Inflammatory macrophage treated with lipopolysaccharide for 1 hour (primary cell): ENCODE data around the gene NHP2.
"Not testable (repeated sequence)": the region's sequence is repeated elsewhere in the genome, so short reads cannot be mapped to it uniquely, and the experiment has no call there.

Source experiments
- DNase-seq, 2 donors: peaks; one replicate each; pipeline ENCODE4 v3.0.0-alpha.2; 2020 to 2022

NHP2 gene

GRCh38 chr5:178153530-178154340 is at the start of gene NHP2:
NHP2 (minus strand) TSS chr5:178153885; CDS start chr5:178153817, 68 bp downstream.
- peak; percentile 99 to 100 for DNase-seq

GRCh38 chr5:178202541-178202940 is 48.9 kb upstream of the NHP2 start:
- no peak for DNase-seq

GRCh38 chr5:178201927-178202235 is 48.2 kb upstream of the NHP2 start:
- peak; percentile 49 to 51 for DNase-seq

- DNase-seq = no peak
Measured at GRCh38 chr5:178201221-178201926, 47.7 kb upstream of the NHP2 start.

- no peak for DNase-seq
Measured at GRCh38 chr5:178199581-178200434, 46.1 kb upstream of the NHP2 start.

GRCh38 chr5:178198706-178199105 is 45.0 kb upstream of the NHP2 start:
- no peak for DNase-seq

DNA sequence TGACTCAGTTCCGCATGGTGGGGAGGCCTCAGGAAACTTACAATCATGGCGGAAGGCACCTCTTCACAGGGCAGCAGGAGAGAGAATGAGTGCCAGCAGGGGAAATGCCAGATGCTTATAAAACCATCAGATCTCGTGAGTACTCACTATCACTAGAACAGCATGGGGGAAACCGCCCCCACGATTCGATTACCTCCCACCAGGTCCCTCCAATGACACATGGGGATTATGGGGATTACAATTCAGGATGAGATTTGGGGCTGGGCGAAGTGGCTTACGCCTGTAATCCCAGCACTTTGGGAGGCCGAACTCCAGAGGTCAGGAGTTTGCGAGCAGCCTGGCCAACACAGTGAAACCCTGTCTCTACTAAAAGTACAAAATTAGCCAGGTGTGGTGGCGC is 44.5 kb upstream of the NHP2 start:
- not testable (repeated sequence) for DNase-seq

- DNase-seq = no peak
Measured at GRCh38 chr5:178196986-178197385, 43.3 kb upstream of the NHP2 start.

DNA sequence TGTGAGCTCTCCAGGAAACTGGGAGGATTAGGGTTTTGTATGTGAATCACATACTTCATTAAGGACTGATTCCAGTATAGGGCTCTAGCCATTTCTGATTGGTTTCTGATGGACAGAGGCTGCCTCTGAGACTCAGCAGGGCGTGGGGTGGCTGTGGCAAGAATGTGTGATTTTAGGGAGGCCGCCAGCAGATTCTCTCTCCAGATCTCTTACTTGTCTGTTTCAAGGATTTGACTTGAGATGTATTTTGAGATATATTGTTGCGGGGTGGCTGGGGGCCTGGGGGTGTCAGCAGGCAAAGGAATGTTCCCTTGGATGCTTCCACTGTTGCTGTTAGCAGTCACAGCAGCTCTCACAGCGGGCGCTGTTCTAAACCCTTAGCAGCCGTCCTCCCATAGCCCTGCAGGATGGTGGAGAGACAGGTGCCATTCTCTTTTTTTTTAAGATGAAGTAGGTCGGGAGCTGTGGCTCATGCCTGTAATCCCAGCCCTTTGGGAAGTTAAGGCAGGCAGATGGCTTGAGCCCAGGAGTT is 42.7 kb upstream of the NHP2 start:
- DNase-seq = no peak

DNA sequence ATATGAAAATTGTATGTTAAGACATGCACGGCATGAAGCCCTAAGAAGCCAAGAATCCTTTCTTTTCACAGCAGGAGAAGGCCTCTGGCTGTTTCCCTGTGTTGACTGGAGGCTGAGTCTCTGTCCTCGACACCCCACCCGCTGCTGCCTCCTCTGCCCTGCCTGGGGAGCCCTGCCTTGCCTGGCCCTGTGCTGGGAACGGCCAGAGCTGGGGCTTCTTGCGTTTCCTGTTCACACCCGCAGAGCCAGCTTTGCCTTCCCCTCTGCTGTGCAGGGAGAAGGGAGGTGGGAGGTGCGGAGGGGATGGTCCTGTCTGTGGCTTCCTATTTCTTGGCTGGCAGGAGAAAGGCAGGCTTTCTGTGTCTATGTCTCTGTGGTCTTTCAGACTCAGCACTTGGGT is 40.3 kb upstream of the NHP2 start:
- peak in 1 of 2 donors; percentile 25 for DNase-seq

DNA sequence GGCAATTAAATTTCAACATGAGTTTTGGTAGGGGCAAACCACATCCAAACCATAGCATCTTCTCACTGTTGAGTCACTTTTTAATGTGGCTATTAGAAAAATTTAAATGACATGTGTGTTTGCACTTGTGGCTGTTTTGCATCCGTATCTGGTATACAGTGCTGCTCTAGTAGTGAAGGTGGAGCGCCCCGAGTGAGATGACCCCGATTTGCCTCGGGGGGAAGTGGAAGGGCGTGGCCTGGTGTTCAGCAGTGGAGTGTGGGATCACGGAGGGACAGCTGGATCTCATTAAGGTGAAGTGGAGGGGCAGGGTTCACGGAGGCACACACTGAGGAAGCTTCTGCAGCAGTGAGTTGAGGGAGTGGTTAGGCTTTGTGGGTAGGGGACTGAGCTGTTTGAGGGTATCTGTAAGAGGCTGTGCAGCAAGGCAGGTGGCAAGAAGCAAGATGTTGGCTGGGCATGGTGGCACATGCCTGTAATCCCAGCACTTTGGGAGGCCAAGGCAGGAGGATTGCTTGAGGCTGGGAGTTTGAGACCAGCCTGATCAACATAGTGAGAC is 39.6 kb upstream of the NHP2 start:
- no peak for DNase-seq

DNA sequence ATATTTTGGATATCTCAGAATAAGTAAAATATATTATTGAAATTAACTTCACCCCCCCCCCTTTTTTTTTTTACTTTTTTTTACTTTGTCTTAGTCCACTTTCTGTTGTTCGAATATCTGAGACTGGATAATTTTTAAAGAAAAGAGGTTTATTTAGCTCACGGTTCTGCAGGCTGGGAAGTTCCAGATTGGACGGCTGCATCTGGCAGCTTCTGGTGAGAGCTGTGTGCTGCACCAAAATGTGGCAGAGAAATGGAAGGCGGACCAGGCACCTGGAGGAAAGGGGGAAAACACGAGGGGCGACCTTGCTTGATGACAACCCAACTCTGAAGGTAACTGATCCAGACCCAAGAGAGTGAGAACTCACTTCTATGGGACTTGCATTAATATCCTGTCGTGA is 39.1 kb upstream of the NHP2 start:
- no peak for DNase-seq

DNA sequence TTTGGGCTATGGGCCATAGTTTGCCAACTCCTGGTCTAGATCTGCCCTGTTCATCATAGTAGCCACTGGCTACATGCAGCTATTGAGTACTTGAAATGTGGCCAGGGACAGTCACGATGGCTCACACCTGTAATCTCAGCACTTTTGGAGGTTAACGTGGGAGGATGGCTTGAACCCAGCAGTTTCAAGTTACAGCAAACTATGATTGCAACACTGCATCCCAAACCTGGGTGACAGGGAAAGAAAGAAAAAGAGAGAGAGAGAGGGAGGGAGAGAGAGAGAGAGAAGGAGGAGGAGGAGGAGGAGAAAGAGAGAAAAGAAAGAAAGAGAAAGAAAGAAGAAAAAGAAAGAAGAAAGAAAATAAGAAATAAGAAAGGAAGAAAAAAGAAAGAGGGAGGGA is 38.6 kb upstream of the NHP2 start:
- no peak for DNase-seq

DNA sequence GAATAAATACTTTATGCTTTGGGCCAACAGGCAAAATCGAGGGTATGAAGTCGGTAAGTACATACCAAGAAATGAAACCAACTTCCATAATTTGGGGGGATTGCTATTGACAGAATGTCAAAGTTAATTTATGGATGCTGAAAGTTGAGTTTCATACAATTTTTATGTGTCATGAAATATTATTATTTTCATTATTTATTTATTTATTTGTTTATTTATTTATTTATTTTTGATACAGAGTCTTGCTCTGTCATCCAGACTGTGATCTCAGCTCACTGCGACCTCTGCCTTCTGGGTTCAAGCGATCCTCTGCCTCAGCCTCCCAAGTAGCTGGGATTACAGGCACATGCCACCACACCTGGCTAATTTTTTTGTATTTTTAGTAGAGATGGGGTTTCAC is 38.0 kb upstream of the NHP2 start:
- DNase-seq = no peak

- DNase-seq = no peak
Measured at GRCh38 chr5:178189433-178189832, 35.7 kb upstream of the NHP2 start.

- no peak for DNase-seq
Measured at GRCh38 chr5:178187014-178187413, 33.3 kb upstream of the NHP2 start, which contains the start of gene GMCL2. GMCL2 (minus strand) TSS chr5:178187371; CDS start chr5:178187299, 72 bp downstream.

GRCh38 chr5:178186427-178186826 is 32.7 kb upstream of the NHP2 start:
- DNase-seq = peak in 1 of 2 donors; percentile 44

- DNase-seq = peak; percentile 19 to 22
Measured at GRCh38 chr5:178182158-178182876, 28.6 kb upstream of the NHP2 start.

- no peak for DNase-seq
Measured at GRCh38 chr5:178180141-178180863, 26.6 kb upstream of the NHP2 start.

DNA sequence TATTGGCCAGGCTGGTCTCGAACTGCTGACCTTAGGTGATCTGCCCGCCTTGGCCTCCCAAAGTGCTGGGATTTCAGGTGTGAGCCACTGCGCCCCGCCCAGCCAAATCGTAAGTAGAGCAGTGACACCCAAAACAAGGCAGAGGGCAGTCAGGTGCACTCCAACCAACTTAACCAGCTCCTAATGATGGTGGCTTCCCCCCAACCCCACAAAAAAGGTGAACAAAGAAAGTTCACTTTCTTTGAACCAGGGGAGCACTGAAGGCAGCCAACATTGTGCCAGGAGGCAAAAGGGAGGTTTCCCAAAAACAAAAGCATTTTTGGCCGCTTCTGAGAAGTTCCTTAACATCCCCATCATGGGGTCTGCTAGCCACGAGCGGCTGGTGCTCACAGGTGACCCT is 23.9 kb upstream of the NHP2 start:
- DNase-seq = no peak

- DNase-seq = no peak
Measured at GRCh38 chr5:178176791-178177190, 23.1 kb upstream of the NHP2 start.
